Stimulated activated naive CD8-positive, alpha-beta T cell treated with anti-CD3 and anti-CD28 coated beads, Interleukin-15, amount 100 ng/mL, for 72 hours (primary cell): ENCODE results near the gene FOXA3.
A peak's percentile ranks its signal among the peaks of the same experiment; 100 is the strongest.
"Not testable (repeated sequence)": the region's sequence is repeated elsewhere in the genome, so short reads cannot be mapped to it uniquely, and the experiment has no call there.

ENCODE experiments used
- ATAC-seq: fragments of 150-1000 bp; cut with Tn5 transposase; 2 replicates; pipeline ENCODE4 v1.10.0; 2021; ENCODE audit warnings: mild to moderate bottlenecking, moderate library complexity
- DNase-seq, 2 donors: peaks; one replicate each; pipeline ENCODE4 v3.0.0; 2021 to 2022
- H3K27ac Mint-ChIP-seq, 2 donors: one replicate each; pipeline ENCODE4 v1.8.0; 2022; ENCODE audit warnings: mild to moderate bottlenecking in 2 of 2, mixed read lengths in 2 of 2, moderate library complexity in 2 of 2
- H3K27me3 Mint-ChIP-seq: one replicate; pipeline ENCODE4 v1.8.0; 2022; ENCODE audit warnings: mixed read lengths
- H3K4me1 Mint-ChIP-seq: one replicate; pipeline ENCODE4 v1.8.0; 2022; ENCODE audit warnings: mild to moderate bottlenecking, mixed read lengths
- H3K4me3 Mint-ChIP-seq, 2 donors: one replicate each; pipeline ENCODE4 v1.8.0; 2022; ENCODE audit warnings: mild to moderate bottlenecking in 2 of 2, mixed read lengths in 2 of 2, moderate library complexity in 1 of 2
- H3K9me3 Mint-ChIP-seq, 2 donors: one replicate each; pipeline ENCODE4 v1.8.0; 2022; ENCODE audit warnings: mixed read lengths in 2 of 2

Gene FOXA3

DNA sequence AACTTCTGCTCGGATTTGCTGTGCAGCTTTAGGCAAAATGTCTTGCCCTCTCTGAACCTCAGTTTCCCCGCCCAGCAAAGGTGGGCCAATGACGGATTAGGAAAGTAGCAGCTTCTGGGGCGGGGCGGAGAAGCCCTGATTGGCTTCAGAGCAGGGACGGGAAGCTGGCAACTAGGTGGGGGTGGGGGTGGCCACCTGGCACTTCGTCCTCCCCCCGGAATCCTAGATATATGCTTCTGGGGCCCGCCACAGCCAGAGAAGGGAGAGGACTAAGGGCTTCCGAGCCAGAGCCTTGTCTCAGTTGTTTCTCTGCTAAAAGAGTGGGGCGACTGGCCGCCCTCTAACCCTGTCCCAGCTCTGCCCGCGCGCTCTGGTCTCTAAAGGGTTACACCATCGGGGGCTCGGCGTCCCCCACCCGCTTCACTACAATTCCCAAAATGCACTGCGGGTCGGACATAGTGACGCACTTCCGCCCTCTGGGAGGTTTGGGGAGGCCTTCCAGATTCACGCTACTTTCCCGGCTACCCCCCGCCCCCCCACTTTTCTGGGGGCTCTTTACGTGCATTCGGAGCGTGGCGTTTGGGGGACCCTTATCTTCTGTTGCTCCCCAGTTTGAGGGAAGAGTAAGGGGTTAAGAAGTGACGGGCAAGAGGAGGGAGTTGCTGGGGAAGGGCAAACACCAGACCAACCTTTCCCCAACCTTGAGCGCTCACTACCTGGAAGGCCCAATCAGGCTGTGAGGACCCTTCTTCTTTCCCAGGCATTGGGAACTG is 22.5 kb downstream of the FOXA3 start:
- H3K4me1 Mint-ChIP-seq: peaks cover 34% of the 10 kb centered on the region
- no peaks in the 10 kb centered on the region for H3K9me3 Mint-ChIP-seq
- DNase-seq: peak; percentile 89 to 94
- peak overlapping the region; percentile 91 to 92 for H3K4me3 Mint-ChIP-seq
- H3K27me3 Mint-ChIP-seq: no peaks in the 10 kb centered on the region
- peak; percentile 86 for ATAC-seq
- H3K27ac Mint-ChIP-seq: peak overlapping the region; percentile 90 to 99

DNA sequence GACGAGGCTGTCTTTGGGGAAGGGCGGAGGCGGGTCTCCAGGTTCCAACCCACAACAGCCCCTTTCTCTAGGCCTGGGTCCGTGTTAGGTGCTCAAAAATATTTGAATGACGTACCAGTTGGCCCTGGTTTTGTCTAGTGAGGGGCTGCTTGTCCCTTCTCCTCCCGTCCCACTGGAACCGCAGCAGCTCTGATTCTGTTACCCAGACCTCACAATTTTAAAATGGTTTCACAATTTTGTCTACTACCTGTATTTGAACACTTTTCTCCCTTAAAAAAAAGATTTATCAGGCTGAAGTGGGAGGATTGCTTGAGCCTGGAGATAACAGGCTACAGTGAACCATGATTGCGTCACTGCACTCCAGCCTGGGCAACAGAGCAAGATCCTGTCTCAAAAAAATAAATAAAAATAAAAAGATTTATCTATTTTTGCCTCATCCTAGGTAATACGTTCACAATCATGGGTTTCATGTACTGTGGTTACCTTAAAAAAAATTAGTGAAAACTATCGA is 23.1 kb downstream of the FOXA3 start:
- peak overlapping the region; percentile 91 to 92 for H3K4me3 Mint-ChIP-seq
- H3K27me3 Mint-ChIP-seq: no peaks in the 10 kb centered on the region
- ATAC-seq (no peak), DNase-seq (no peak)
- peaks cover 28% of the 10 kb centered on the region for H3K4me1 Mint-ChIP-seq
- H3K9me3 Mint-ChIP-seq: no peaks in the 10 kb centered on the region
- H3K27ac Mint-ChIP-seq: peak overlapping the region; percentile 90 to 99

DNA sequence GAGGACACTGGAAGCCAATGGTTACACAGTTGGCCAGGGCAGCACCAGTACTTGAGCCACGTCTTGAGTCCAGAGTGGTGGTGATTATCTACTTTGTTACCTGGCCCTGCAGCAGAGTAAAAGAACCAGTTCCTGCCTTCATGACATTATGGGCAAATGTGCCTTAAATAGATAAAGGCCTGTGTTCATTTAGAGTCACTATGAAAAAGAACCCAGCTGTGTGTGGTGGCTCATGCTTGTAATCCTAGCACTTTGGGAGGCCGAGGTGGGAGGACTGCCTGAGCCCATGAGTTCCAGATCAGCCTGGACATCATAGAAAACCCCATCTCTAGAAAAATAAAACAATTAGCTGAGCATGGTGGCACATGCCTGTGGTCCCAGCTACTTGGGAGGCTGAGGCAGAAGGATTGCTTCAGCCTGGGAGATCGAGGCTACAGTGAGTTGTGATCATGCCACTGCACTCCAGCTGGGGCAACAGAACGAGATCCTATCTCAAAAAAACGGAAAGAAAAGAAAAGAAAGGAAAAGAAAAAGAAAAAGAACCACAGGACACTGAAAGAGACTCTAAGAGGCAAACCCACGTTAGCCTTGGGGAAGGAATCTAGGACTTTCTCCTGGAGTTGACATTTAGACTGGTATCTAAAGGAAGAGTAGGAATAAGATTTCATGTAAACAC is 25.2 kb downstream of the FOXA3 start:
- H3K4me3 Mint-ChIP-seq: no peak overlapping the region
- no peak overlapping the region for H3K27ac Mint-ChIP-seq
- no peak for ATAC-seq
- H3K27me3 Mint-ChIP-seq: no peaks in the 10 kb centered on the region
- H3K4me1 Mint-ChIP-seq: peaks cover 21% of the 10 kb centered on the region
- no peak for DNase-seq
- no peaks in the 10 kb centered on the region for H3K9me3 Mint-ChIP-seq

DNA sequence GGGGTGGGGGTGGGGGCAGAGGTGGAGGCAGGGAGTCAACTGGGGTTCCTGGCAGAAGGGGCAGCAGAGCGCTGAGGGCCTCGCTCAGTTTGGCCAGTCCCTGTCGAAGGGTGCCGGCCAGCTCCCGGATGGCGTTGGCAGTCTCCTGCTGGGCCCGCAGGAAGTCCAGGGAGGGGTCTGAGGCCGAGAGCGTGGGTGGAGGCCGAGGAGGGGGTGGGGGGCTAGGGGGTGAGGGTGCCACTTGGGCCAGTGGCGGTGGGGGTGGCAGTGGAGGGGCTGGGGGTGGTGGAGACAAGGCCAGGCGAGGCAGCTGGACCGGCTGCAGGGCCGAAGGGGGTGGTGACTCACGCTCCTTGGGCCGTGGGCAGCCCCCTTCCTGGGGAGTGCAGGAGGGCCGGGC is 26.8 kb downstream of the FOXA3 start:
- no peaks in the 10 kb centered on the region for H3K27me3 Mint-ChIP-seq
- no peaks in the 10 kb centered on the region for H3K9me3 Mint-ChIP-seq
- no peak for DNase-seq
- no peak for ATAC-seq
- peaks cover 15% of the 10 kb centered on the region for H3K4me1 Mint-ChIP-seq
- no peak overlapping the region for H3K4me3 Mint-ChIP-seq
- H3K27ac Mint-ChIP-seq: peak overlapping the region in 1 of 2 donors; percentile 81

DNA sequence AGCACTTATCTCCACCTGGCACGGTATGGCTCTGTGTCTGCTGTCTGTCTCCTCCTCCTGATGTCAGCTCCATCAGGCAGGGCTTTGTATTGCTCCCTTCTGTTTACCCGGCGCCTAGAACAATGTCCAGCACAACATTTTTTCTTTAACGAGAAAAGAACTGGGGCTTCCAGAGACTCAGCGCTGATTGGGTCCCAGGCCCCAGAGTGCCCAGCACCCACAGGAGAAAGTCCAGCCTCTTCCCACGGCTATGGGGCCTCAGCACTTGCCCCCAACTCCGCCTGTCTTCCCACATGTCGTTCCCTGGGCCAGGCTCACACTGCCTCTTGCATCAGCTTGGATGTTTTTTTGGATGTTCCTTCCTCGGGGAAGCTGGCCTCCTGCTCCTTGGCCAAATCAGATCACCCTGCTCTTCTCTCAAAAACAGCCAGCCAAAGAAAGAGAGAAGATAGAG is 31.4 kb downstream of the FOXA3 start:
- H3K4me1 Mint-ChIP-seq: peaks cover 14% of the 10 kb centered on the region
- ATAC-seq (no peak), DNase-seq (no peak)
- peak overlapping the region in 1 of 2 donors; percentile 29 for H3K27ac Mint-ChIP-seq
- H3K9me3 Mint-ChIP-seq: no peaks in the 10 kb centered on the region
- H3K27me3 Mint-ChIP-seq: no peaks in the 10 kb centered on the region
- no peak overlapping the region for H3K4me3 Mint-ChIP-seq

DNA sequence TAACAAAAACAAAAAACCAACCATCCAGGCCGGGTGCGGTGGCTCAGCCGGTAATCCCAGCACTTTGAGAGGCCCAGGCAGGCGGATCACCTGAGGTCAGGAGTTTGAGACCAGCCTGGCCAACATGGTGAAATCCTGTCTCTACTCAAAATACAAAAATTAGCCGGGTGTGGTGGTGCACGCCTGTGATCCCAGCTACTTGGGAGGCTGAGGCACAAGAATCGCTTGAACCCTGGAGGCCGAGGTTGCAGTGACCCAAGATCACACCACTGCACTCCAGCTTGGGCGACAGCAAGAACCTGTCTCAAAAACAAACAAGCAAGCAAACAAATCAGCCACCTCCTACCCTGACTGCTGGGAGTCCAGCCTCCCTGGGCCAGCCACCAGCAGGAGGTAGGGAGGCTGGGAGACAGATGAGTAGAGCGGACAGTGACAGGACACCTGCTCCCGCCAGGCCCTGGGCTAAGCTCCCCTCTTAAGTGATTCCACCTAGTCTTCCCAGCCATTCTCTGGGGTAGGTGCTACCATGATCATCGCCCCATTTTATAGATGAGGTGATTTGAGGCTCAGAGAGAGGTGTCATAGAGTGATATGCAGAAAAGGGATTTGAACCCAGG is 32.0 kb downstream of the FOXA3 start:
- H3K4me3 Mint-ChIP-seq, H3K27ac Mint-ChIP-seq, H3K9me3 Mint-ChIP-seq, DNase-seq, ATAC-seq, H3K27me3 Mint-ChIP-seq: not testable (repeated sequence)
- H3K4me1 Mint-ChIP-seq: peaks cover 20% of the 10 kb centered on the region

DNA sequence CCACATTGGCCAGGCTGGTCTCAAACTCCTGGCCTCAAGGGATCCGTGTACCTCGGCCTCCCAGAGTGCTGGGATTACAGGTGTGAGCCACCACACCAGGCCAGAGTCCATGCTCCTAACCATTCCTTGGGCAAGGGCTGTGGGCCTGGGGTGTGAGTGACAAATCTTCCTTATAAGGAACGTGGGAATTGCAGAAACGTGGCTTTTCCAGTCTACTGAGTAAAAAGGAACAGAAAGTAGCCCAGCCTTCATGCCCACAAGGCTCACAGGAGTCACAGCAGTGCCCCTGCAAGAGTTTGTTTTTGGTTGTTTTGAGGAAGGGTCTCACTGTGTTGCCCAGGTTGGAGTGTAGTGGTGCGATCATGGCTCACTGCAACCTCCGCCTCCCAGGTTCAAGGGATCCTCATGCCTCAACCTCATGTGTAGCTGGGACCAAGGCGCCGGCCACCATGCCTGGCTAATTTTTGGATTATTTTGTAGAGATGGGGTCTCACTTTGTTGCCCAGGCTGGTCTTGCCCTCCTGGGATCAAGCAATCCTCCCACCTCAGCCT is 33.2 kb downstream of the FOXA3 start:
- no peak for ATAC-seq
- H3K4me1 Mint-ChIP-seq: peaks cover 30% of the 10 kb centered on the region
- H3K4me3 Mint-ChIP-seq: no peak overlapping the region
- no peak for DNase-seq
- H3K27ac Mint-ChIP-seq: no peak overlapping the region
- H3K27me3 Mint-ChIP-seq: no peaks in the 10 kb centered on the region
- no peaks in the 10 kb centered on the region for H3K9me3 Mint-ChIP-seq

DNA sequence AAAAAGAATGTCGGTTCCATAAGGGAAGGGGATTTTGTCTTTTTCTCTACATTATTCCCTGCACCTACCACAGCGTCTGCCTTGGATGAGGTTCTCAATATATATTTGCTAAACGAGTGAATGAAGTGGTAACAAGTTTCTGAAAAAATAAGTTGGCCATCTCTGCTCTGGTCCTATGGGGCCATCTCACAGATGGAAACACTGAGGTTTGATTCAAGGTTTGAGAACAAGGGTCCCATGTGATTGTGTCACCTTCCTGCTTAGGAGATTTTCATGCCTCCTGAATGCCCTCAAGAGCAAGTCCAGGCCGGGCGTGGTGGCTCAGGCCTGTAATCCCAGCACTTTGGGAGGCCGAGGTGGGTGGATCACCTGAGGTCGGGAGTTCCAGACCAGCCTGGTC is 35.1 kb downstream of the FOXA3 start:
- Mint-ChIP-seq H3K27ac (no peak overlapping the region), H3K4me3 (no peak overlapping the region), H3K27me3 (peaks cover 7% of the 10 kb centered on the region), H3K9me3 (no peaks in the 10 kb centered on the region), H3K4me1 (peaks cover 33% of the 10 kb centered on the region)
- no peak for DNase-seq
- no peak for ATAC-seq

DNA sequence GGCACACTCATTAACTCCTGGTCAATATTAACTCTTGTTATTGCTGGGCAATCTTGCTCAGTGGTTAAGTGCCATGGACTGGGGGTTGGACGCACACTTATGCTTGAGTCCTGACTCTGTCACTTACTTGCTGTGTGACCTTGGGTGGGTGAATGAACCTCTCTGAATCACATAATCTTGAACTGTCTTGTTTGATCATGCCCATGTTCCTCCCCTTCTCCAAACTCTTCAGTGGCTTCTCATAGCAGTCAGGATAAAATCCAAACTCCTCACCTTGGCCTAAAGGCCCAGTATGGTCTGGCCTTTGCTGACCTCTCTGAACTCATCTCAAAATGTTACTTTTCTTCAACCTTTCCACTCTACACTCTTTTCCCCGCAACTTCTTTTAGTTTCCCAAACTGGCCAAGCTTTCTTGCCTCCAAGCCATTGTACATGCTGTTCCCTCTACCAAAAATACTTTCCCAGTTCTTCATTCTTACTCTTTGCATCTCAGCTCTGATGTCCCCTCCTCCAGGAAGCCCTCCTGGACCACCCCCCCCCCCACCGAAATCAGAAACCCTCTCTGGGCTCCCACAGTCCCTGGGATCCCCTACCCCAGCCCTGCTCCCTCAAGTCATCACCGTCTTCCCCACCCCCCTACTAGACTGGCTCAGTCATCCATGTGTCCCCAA is 35.9 kb downstream of the FOXA3 start:
- Mint-ChIP-seq H3K4me3 (peak overlapping the region in 1 of 2 donors; percentile 35), H3K27me3 (peaks cover 8% of the 10 kb centered on the region), H3K4me1 (peaks cover 33% of the 10 kb centered on the region), H3K9me3 (no peaks in the 10 kb centered on the region), H3K27ac (no peak overlapping the region)
- DNase-seq (no peak), ATAC-seq (no peak)

DNA sequence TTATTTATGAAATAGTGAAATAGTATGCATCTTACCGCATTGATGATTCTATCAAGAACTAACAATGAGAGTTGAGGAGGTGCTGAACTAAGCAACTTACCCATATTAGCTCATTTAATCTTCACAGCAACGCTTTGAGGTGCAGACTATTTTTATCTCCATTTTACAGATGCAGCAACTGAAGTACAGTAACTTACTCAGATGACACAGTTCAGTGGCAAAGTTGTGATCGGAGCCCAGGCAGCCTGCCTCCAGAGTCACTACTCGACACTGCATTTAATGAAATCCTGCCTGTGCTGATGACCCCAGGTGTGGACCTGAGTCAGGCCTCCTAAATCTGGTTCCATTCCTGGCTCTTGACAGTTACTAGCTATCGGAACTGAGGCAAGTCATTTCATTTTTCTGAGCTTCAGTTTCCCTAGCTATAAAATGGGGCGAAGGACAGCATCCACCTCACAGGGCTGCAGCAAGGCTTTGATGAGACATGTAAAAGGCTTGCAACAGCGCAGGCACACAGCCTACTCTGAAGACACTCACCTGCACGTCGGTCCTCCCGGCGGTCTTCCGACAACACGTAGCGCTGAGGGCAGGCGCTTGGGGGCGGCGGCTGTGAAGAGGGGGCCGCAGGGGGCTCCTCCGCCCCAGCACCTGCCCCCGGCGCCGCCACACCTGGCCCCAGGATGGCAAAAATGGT is 36.8 kb downstream of the FOXA3 start:
- no peak for ATAC-seq
- Mint-ChIP-seq H3K27ac (no peak overlapping the region), H3K4me1 (peaks cover 33% of the 10 kb centered on the region), H3K27me3 (peaks cover 8% of the 10 kb centered on the region), H3K4me3 (peak overlapping the region; percentile 35 to 79), H3K9me3 (no peaks in the 10 kb centered on the region)
- no peak for DNase-seq

DNA sequence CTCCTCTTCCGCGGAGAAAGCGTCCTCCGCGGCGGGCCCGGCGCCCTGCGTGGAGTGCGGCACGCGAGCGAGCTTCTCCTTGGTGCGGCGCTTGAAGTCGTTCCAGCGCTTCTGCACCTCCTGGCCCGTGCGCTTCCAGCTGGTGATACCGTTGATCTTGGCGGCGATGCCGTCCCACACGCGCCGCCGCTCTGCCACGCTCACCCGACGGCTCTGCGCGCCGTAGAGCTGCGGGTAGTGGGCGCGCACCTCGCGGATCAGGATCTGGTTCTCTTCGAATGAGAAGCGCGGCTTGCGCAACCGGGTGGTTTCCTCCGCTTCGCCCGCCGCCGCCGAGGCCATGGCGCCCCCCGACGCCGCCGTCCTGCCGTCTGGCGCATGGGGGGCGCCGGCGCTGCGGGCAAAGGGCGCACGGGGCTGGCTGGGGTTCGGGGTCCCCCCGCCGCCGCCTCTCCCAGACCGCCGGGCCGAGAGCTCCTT is 37.3 kb downstream of the FOXA3 start:
- ATAC-seq (peak; percentile 29), DNase-seq (peak; percentile 39 to 63)
- no peaks in the 10 kb centered on the region for H3K9me3 Mint-ChIP-seq
- peaks cover 33% of the 10 kb centered on the region for H3K4me1 Mint-ChIP-seq
- H3K27me3 Mint-ChIP-seq: peaks cover 8% of the 10 kb centered on the region
- no peak overlapping the region for H3K27ac Mint-ChIP-seq
- H3K4me3 Mint-ChIP-seq: peak overlapping the region; percentile 79 to 96

DNA sequence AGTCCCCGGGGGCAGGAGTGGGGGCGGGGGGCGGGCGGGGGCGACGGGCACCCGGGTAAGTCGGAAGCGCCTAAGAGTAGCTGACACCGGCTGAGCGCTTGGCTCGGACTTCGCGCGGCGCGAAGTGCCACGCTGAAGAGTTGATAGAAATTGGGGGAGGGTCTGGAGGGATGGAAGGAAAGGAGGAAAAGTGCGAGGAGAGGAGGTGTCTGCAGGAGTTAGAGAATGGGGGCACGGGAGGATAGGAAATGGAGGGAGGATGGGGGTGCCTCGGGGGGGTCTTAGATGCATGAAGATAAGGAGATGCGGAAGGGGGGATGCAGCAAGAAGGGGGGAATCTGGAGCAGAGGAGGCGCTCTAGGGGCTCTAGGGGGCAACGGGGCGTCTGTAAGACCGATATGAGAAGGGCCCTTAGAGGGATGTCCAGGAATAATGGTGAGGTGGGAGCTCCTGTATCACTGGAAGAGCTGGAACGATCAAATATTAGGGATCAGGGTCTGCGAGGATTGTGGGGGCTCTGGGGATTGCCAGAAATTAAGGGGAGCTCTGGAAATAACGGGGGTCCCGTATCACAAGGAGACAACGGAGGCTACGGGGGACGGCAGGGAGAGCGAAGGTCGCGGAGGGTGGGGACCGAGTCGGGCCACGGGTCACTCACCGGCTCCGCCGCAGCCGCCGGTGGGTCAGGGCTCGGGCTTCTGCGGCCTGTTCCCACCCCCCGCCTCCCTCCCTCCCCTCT is 38.0 kb downstream of the FOXA3 start, which contains the start of gene MYPOP:
Gene MYPOP (minus strand): TSS at position 702 of the 739 bp plus-strand sequence. CDS start 840 bp downstream, outside the sequence.
- H3K9me3 Mint-ChIP-seq: no peaks in the 10 kb centered on the region
- peak; percentile 8 for ATAC-seq
- H3K27ac Mint-ChIP-seq: peak within 1 kb of the TSS; percentile 70 to 96
- DNase-seq: no peak
- H3K4me1 Mint-ChIP-seq: peaks cover 33% of the 10 kb centered on the region
- peaks cover 8% of the 10 kb centered on the region for H3K27me3 Mint-ChIP-seq
- peak within 1 kb of the TSS; percentile 95 to 96 for H3K4me3 Mint-ChIP-seq

DNA sequence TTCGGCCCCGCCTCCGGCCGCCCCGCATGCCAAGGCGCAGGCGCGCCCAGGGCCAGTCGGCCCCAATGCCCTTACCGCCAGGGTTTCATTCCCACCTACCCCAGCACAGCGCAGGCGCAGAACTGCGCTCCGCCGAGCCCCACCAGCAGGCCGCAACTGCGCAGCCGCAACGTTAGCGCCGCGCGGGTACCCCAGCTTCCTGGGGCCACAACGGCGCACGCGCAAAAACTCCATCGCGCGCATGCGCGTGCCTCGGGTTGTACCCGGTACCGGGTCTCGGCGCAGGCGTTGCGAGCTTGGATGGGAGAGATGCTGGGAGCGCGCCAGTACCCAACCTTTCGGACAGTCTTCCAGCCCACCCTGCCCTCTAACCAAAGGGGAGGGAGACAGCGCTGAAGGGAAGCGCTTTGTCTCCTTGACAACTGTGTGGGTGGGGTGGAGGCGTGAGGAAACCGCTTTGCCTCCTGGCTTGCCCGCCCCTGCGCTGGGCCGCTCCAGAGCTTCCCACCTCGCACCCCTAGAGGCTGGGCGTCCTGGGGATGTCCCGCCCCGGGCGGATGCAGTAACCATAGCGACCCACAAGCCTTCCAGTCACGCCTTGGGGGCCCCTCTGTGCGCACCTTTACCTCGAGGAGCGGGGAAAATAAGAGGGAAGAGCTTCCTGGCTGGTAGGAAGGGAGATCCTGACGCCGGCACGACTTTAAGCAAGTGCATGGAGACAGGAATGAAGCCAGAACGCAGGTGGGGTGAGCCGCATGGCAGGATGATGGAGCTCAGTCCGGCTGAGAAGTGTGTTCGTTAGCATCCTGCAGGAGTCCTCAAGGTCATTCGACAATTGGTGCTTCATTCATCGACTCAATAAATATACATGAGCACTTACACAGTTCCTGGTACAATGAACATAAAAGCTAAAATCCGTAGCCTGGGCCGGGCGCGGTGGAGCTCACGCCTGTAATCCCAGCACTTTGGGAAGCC is 38.8 kb downstream of the FOXA3 start:
- Mint-ChIP-seq H3K9me3 (no peaks in the 10 kb centered on the region), H3K4me1 (peaks cover 33% of the 10 kb centered on the region), H3K27me3 (peaks cover 8% of the 10 kb centered on the region), H3K4me3 (peak overlapping the region; percentile 95 to 96), H3K27ac (peak overlapping the region in 1 of 2 donors; percentile 96)
- ATAC-seq: peak; percentile 88
- DNase-seq: peak; percentile 100
